Natural killer cell treated with Interleukin-12 subunit alpha and Interleukin-12 subunit beta and Interleukin-15 and Interleukin-18, amount 100 ng/mL, for 72 hours (primary cell): ENCODE measurements around the gene SYTL3. TPM values are rescaled to one million over a fixed set of nuclear protein-coding genes. Genes with fewer than 3 reads are reported as not detected.
A peak's percentile ranks its signal among the peaks of the same experiment; 100 is the strongest.

Experiments
- ATAC-seq, 2 donors: fragments of 150-1000 bp; cut with Tn5 transposase in 1 of 2; sonication (Bioruptor Pico), chemical (Tn5 transposase) in 1 of 2; 2 replicates each; pipeline ENCODE4 v1.10.0; 2021
- DNase-seq: peaks from one replicate; pipeline ENCODE4 v3.0.0; 2022; ENCODE audit warnings: low spot score
- H3K27ac Mint-ChIP-seq, 2 donors: 1 replicate in 1 of 2; 2 replicates in 1 of 2; pipeline ENCODE4 v1.8.0; 2022; ENCODE audit warnings: mixed read lengths in 2 of 2, mild to moderate bottlenecking in 1 of 2, moderate library complexity in 1 of 2
- H3K27me3 Mint-ChIP-seq, 2 donors: 1 replicate in 1 of 2; 2 replicates in 1 of 2; pipeline ENCODE4 v1.8.0; 2022; ENCODE audit warnings: mixed read lengths in 2 of 2
- H3K36me3 Mint-ChIP-seq: one replicate; pipeline ENCODE4 v1.8.0; 2022; ENCODE audit warnings: mixed read lengths
- H3K4me1 Mint-ChIP-seq, 2 donors: 1 replicate in 1 of 2; 2 replicates in 1 of 2; pipeline ENCODE4 v1.8.0; 2022; ENCODE audit warnings: low read depth in 2 of 2, mixed read lengths in 2 of 2, mild to moderate bottlenecking in 1 of 2
- H3K4me3 Mint-ChIP-seq: one replicate; pipeline ENCODE4 v1.8.0; 2022; ENCODE audit warnings: mixed read lengths
- H3K9me3 Mint-ChIP-seq: 2 replicates; pipeline ENCODE4 v1.8.0; 2022; ENCODE audit warnings: mixed read lengths
- total RNA-seq, 2 donors: library from RNA; stranded (reverse); gene quantifications; one replicate each; pipeline ENCODE4 v1.2.3, GENCODE V29; 2022

Gene SYTL3
- total RNA-seq, 2 donors from 2014 or later, result 199 to 246 TPM

GRCh38 chr6:158756977-158757752 lies 107.3 kb downstream of the SYTL3 start:
- Mint-ChIP-seq H3K36me3 (peaks cover 12% of the 10 kb centered on the region), H3K4me1 (peaks cover 0 to 14% of the 10 kb centered on the region in 2 donors), H3K9me3 (no peaks in the 10 kb centered on the region), H3K4me3 (no peak overlapping the region), H3K27me3 (no peaks in the 10 kb centered on the region), H3K27ac (peak overlapping the region; percentile 8 to 75)
- DNase-seq (no peak), ATAC-seq (no peak)

- Mint-ChIP-seq H3K36me3 (peaks cover 18% of the 10 kb centered on the region), H3K4me3 (no peak overlapping the region), H3K27ac (peak overlapping the region; percentile 8 to 75), H3K27me3 (no peaks in the 10 kb centered on the region), H3K4me1 (peaks cover 4 to 15% of the 10 kb centered on the region in 2 donors), H3K9me3 (no peaks in the 10 kb centered on the region)
- ATAC-seq (no peak), DNase-seq (no peak)
These were observed 107.9 kb downstream of the SYTL3 start for GRCh38 chr6:158757753-158758090.

DNA sequence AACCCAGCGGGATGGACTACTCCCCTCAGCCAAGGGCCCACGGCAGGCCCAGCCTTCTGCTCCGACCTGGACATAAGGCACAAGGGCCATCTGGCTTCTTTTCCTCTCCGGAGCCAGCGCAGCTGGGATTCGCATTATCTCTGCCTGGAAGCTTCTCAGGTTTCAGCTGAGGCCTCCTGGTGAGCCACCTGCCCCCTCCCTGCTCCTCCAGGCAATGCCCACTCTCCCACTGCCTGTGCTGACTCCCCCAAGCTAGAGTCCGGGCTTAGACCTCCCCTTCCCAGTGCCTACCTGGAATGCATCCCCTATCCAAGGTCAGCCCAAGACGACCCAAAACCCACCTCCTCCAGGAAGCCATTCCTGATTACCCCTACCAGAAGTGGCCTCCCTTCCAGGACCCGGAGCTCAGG lies 108.6 kb downstream of the SYTL3 start:
- Mint-ChIP-seq H3K27ac (no peak overlapping the region), H3K27me3 (no peaks in the 10 kb centered on the region), H3K36me3 (peaks cover 20% of the 10 kb centered on the region), H3K9me3 (no peaks in the 10 kb centered on the region), H3K4me1 (peaks cover 4 to 17% of the 10 kb centered on the region in 2 donors), H3K4me3 (no peak overlapping the region)
- ATAC-seq, result no peak
- DNase-seq, result no peak

DNA sequence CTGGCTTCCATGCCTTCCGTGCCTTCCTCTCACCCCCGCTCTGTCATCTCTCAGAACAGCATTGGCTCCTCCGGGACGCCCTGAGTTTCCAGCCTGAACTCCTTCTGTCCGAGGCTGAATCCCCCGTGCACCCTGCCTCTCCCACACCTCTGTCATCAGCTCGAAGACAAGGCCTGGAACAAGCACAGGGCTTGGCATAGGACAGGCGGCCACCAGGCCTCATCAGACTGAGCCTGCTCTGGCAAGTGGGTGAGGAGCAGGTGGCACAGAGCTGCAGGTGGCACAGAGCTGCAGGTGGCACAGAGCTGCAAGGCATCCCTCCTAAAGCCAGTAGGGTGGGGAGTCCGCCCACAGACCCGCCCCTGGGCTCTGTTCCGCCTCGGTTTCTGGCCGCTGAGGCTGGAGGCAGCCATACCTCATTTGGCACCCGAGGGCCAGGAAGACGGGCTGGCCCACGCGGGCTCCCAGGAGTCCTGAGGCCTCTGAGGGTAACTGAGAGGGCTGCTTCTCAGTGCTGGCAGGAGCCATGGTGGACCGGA lies 109.2 kb downstream of the SYTL3 start:
- H3K36me3 Mint-ChIP-seq, result peaks cover 20% of the 10 kb centered on the region
- H3K9me3 Mint-ChIP-seq, result no peaks in the 10 kb centered on the region
- no peak for DNase-seq
- H3K27me3 Mint-ChIP-seq, result no peaks in the 10 kb centered on the region
- H3K27ac Mint-ChIP-seq, result no peak overlapping the region
- H3K4me1 Mint-ChIP-seq, result peaks cover 4 to 17% of the 10 kb centered on the region in 2 donors
- ATAC-seq, result no peak
- no peak overlapping the region for H3K4me3 Mint-ChIP-seq

DNA sequence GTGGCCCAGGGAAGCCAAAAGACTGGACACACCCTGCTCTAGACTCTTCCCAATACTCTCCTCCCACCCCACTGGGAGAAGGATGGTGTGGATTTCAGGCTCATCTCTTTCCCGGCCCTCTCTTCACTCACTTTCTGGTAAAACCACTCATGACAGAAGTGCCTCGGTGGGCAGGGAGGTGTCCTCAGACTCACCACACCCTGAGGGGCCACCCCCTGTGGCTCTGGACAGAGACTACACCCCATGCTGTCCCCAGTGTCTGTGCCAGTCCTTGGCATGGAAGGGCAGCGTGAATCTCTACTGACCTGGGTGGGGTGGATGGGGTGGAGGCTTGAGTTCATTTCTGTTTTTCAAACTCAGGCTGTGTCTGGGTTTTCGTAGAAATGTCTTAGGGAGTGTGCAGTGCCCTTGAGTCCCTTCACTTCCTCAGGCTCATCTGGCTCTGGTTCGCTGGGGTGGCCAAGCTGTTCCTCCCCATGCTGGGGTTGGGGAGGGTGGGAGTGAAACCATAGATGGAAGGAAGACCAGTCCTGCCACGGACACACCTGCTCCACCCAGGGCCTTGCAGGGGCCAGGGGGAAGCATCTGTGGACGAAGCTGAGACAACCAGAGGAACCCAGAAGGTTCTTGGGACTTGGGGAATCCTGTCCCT lies 110.2 kb downstream of the SYTL3 start:
- Mint-ChIP-seq H3K36me3 (peaks cover 14% of the 10 kb centered on the region), H3K9me3 (no peaks in the 10 kb centered on the region), H3K4me3 (no peak overlapping the region), H3K4me1 (peaks cover 4 to 17% of the 10 kb centered on the region in 2 donors), H3K27me3 (no peaks in the 10 kb centered on the region), H3K27ac (peak overlapping the region; percentile 17 to 59)
- ATAC-seq, result no peak
- DNase-seq, result no peak

DNA sequence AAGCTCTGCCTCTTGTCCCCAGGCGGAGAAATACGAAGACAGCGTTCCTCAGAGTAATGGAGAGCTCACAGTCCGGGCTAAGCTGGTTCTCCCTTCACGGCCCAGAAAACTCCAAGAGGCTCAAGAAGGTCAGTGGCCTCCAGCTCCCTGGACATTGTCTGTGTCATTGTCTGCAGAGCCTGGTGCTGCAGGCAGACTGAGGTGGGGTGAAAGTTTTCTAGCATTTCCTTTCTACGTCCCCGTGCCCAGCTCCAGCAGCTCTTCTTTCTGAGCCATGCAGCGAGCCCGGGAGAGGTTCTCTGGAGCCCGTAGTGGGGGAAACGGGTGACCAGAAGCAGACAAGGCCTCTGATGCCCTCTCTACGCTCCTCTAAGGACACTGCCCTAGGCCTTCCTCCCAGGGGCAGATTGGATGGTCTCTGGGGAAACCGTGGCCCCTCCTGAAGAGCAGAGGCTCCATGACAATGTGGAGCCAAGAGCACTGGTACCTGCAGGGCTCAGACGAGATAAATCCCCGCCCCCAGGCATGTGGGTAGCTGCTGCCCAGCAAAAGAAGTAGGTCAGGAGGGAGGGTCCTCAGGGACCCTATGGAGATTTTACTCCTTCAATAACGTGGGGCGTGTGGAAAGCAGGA lies 110.9 kb downstream of the SYTL3 start:
- H3K4me3 Mint-ChIP-seq, result no peak overlapping the region
- H3K36me3 Mint-ChIP-seq, result peaks cover 13% of the 10 kb centered on the region
- H3K27ac Mint-ChIP-seq, result no peak overlapping the region

DNA sequence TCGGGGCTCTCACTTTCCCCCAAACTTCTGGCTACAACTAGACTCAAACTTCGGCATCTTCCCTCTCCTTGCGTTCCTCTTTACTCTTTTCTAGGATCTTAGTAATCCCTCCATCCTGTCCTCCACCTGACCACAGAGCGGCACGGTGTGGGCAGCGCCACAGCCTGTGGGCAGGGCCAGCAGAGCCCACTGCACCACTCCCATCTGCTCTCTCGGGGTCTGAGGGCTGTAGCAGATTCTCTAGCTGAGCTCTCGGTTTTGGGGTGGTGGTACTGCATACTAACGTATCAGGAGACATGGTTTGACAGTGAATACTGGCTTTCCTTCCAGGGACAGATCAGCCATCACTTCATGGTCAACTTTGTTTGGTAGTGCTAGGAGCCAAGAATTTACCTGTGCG lies 111.9 kb downstream of the SYTL3 start:
- H3K36me3 Mint-ChIP-seq, result peaks cover 13% of the 10 kb centered on the region
- H3K27ac Mint-ChIP-seq, result peak overlapping the region in 1 of 2 donors; percentile 37
- H3K4me1 Mint-ChIP-seq, result peaks cover 4 to 17% of the 10 kb centered on the region in 2 donors
- no peaks in the 10 kb centered on the region for H3K27me3 Mint-ChIP-seq
- no peaks in the 10 kb centered on the region for H3K9me3 Mint-ChIP-seq
- DNase-seq (no peak), ATAC-seq (no peak)
- no peak overlapping the region for H3K4me3 Mint-ChIP-seq

More for the DNA sequence above, 110.9 kb downstream of the SYTL3 start:
- DNase-seq (no peak), ATAC-seq (no peak)
- H3K9me3 Mint-ChIP-seq, result no peaks in the 10 kb centered on the region
- H3K27me3 Mint-ChIP-seq, result no peaks in the 10 kb centered on the region
- H3K4me1 Mint-ChIP-seq, result peaks cover 4 to 17% of the 10 kb centered on the region in 2 donors

- no peaks in the 10 kb centered on the region for H3K27me3 Mint-ChIP-seq
- H3K36me3 Mint-ChIP-seq, result peaks cover 20% of the 10 kb centered on the region
These were observed 113.1 kb downstream of the SYTL3 start for GRCh38 chr6:158762787-158763433.

GRCh38 chr6:158763434-158764182 lies 113.8 kb downstream of the SYTL3 start:
- peaks cover 4 to 21% of the 10 kb centered on the region in 2 donors for H3K4me1 Mint-ChIP-seq
- H3K4me3 Mint-ChIP-seq, result no peak overlapping the region
- DNase-seq (no peak), ATAC-seq (no peak)
- peaks cover 26% of the 10 kb centered on the region for H3K36me3 Mint-ChIP-seq
- H3K9me3 Mint-ChIP-seq, result no peaks in the 10 kb centered on the region
- H3K27me3 Mint-ChIP-seq, result no peaks in the 10 kb centered on the region
- H3K27ac Mint-ChIP-seq, result peak overlapping the region; percentile 44 to 69

More at GRCh38 chr6:158762787-158763433, 113.1 kb downstream of the SYTL3 start:
- Mint-ChIP-seq H3K9me3 (no peaks in the 10 kb centered on the region), H3K4me3 (no peak overlapping the region), H3K4me1 (peaks cover 4 to 18% of the 10 kb centered on the region in 2 donors), H3K27ac (peak overlapping the region in 1 of 2 donors; percentile 78)
- DNase-seq (no peak), ATAC-seq (no peak)

GRCh38 chr6:158764183-158764849 lies 114.5 kb downstream of the SYTL3 start:
- Mint-ChIP-seq H3K9me3 (no peaks in the 10 kb centered on the region), H3K36me3 (peaks cover 26% of the 10 kb centered on the region), H3K4me1 (peaks cover 5 to 20% of the 10 kb centered on the region in 2 donors), H3K27ac (peak overlapping the region; percentile 44 to 69), H3K4me3 (no peak overlapping the region), H3K27me3 (no peaks in the 10 kb centered on the region)
- DNase-seq (no peak), ATAC-seq (no peak)

- peaks cover 11 to 24% of the 10 kb centered on the region in 2 donors for H3K4me1 Mint-ChIP-seq
- H3K9me3 Mint-ChIP-seq, result no peaks in the 10 kb centered on the region
- peaks cover 26% of the 10 kb centered on the region for H3K36me3 Mint-ChIP-seq
- peak overlapping the region in 1 of 2 donors; percentile 44 for H3K27ac Mint-ChIP-seq
- ATAC-seq (no peak), DNase-seq (no peak)
- H3K4me3 Mint-ChIP-seq, result no peak overlapping the region
- no peaks in the 10 kb centered on the region for H3K27me3 Mint-ChIP-seq
These were observed 115.1 kb downstream of the SYTL3 start for GRCh38 chr6:158764926-158765325.

DNA sequence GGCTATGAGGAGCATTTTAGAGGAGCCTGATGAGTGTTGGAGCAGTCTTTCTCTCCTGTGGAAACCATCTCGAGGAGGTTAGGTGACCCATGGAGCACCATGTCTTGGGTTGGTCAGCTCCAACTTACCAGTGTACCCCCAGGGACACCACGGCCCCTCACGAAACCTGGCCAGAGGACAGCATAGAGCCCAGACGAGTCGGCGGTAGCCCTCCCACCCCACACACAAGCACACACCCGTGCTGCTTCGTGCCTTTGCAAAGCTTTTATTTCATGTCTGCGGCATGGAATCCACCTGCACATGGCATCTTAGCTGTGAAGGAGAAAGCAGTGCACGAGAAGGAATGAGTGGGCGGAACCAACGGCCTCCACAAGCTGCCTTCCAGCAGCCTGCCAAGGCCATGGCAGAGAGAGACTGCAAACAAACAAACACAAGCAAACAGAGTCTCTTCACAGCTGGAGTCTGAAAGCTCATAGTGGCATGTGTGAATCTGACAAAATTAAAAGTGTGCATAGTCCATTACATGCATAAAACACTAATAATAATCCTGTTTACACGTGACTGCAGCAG lies 115.7 kb downstream of the SYTL3 start:
- Mint-ChIP-seq H3K9me3 (no peaks in the 10 kb centered on the region), H3K27me3 (no peaks in the 10 kb centered on the region), H3K4me3 (no peak overlapping the region), H3K36me3 (peaks cover 28% of the 10 kb centered on the region), H3K4me1 (peaks cover 12 to 25% of the 10 kb centered on the region in 2 donors), H3K27ac (no peak overlapping the region)
- no peak for ATAC-seq
- no peak for DNase-seq
